Right atrium auricular region (tissue), 2 donors: ENCODE results near the gene DEFB123. TPM values are rescaled to one million over a fixed set of nuclear protein-coding genes. Genes with fewer than 3 reads are reported as not detected.
"Not testable (repeated sequence)": the region's sequence is repeated elsewhere in the genome, so short reads cannot be mapped to it uniquely, and the experiment has no call there.

Experiments
- DNase-seq: peaks from one replicate; pipeline ENCODE4 v3.0.0-alpha.2; 2019; ENCODE audit warnings: low spot score
- H3K27ac ChIP-seq, 2 donors: fragments of 200-600 bp; sonication (generic); 1 replicate in 1 of 2; 2 replicates in 1 of 2; pipeline ENCODE4 v1.5.1; 2016 to 2019
- H3K27me3 ChIP-seq, 2 donors: fragments of 200-600 bp; sonication (generic); one replicate each; pipeline versions ENCODE4 v1.5.1 to v1.6.0; 2017 to 2019
- H3K36me3 ChIP-seq: fragments of 200-600 bp; sonication (generic); one replicate; pipeline ENCODE4 v1.5.1; 2016
- H3K4me1 ChIP-seq, 2 donors: fragments of 200-600 bp; sonication (generic); one replicate each; pipeline versions ENCODE4 v1.5.1 to v1.6.0; 2017 to 2019
- H3K4me3 ChIP-seq, 2 donors: fragments of 200-600 bp; sonication (generic); 1 replicate in 1 of 2; 2 replicates in 1 of 2; pipeline ENCODE4 v1.5.1; 2017 to 2019; ENCODE audit warnings: mild to moderate bottlenecking in 1 of 2, moderate library complexity in 1 of 2
- H3K9me3 ChIP-seq, 2 donors: fragments of 200-600 bp; sonication (generic); one replicate each; pipeline ENCODE4 v1.5.1; 2019
- CTCF ChIP-seq, 2 donors: fragments of 200-600 bp; sonication (generic); IDR thresholded peaks; one replicate each; pipeline ENCODE4 v1.5.1; 2019; ENCODE audit warnings: antibody characterized with exemption in 2 of 2
- total RNA-seq, 2 donors: library from RNA; depleted of rRNA; stranded (reverse); fragments of >200 nt; gene quantifications; one replicate each; pipeline ENCODE4 v1.1.0, GENCODE V29; 2016

The DEFB123 gene
- total RNA-seq, 2 donors from 2014 or later: not detected

- H3K4me3 ChIP-seq: no peak overlapping the region
These were observed 5.8 kb downstream of the DEFB123 start for GRCh38 chr20:31446084-31446819.

GRCh38 chr20:31449511-31450414 is 9.3 kb downstream of the DEFB123 start:
- DNase-seq: no peak
- Histone ChIP-seq H3K27ac (no peak overlapping the region), H3K27me3 (no peaks in the 10 kb centered on the region), H3K9me3 (no peaks in the 10 kb centered on the region), H3K4me1 (no peaks in the 10 kb centered on the region), H3K36me3 (no peaks in the 10 kb centered on the region), H3K4me3 (no peak overlapping the region)
- TF ChIP-seq CTCF (IDR thresholded peaks at IDR 0.05): no peak

More at GRCh38 chr20:31446084-31446819, 5.8 kb downstream of the DEFB123 start:
- H3K27me3 ChIP-seq: no peaks in the 10 kb centered on the region
- H3K36me3 ChIP-seq: no peaks in the 10 kb centered on the region
- TF ChIP-seq CTCF (IDR thresholded peaks at IDR 0.05): no peak
- no peaks in the 10 kb centered on the region for H3K9me3 ChIP-seq
- H3K27ac ChIP-seq: no peak overlapping the region
- no peak for DNase-seq
- no peaks in the 10 kb centered on the region for H3K4me1 ChIP-seq

DNA sequence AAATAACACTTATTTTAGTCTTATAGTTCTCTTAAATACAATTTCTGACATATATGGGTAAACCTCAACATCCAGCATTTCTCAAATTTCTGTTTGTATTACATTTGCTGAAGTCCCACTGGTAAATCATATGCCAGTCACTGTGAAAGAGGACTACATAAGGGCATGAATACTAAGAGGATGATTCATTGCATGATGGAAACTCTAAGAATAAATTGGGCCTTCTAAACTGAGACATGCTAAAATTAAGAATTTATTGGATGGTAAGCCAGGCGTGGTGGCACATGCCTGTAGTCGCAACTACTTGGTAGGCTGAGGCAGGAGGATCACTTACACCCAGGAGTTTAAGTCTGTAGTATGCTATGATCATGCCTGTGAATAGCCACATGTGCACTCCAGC is 12.1 kb downstream of the DEFB123 start:
- Histone ChIP-seq H3K9me3 (no peaks in the 10 kb centered on the region), H3K4me3 (no peak overlapping the region), H3K27ac (no peak overlapping the region), H3K27me3 (no peaks in the 10 kb centered on the region), H3K36me3 (no peaks in the 10 kb centered on the region), H3K4me1 (no peaks in the 10 kb centered on the region)
- TF ChIP-seq CTCF (IDR thresholded peaks at IDR 0.05): no peak
- no peak for DNase-seq

DNA sequence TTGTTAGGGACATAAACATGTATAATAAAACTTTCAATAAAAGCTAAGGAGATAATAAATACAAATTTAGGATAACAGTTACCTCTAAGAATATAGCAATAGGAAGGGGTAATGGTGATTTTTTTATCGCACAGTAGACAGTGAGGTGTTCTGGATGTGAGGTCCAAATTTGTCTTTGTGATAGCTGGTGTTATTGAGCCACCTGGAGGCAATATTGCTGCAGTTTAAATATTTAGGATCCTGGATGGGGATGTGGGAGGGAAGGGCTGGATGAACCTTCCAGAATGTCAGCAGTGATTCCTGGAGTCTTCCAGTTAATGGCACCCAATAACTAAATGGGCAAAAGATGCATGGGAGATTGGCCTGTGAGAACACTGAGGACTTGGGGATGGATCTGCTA is 13.9 kb downstream of the DEFB123 start:
- H3K9me3 ChIP-seq: no peaks in the 10 kb centered on the region
- no peak for TF ChIP-seq CTCF (IDR thresholded peaks at IDR 0.05)
- DNase-seq: no peak
- no peaks in the 10 kb centered on the region for H3K36me3 ChIP-seq
- no peak overlapping the region for H3K4me3 ChIP-seq
- H3K4me1 ChIP-seq: no peaks in the 10 kb centered on the region
- no peak overlapping the region for H3K27ac ChIP-seq
- H3K27me3 ChIP-seq: peaks cover 0 to 3% of the 10 kb centered on the region in 2 donors

DNA sequence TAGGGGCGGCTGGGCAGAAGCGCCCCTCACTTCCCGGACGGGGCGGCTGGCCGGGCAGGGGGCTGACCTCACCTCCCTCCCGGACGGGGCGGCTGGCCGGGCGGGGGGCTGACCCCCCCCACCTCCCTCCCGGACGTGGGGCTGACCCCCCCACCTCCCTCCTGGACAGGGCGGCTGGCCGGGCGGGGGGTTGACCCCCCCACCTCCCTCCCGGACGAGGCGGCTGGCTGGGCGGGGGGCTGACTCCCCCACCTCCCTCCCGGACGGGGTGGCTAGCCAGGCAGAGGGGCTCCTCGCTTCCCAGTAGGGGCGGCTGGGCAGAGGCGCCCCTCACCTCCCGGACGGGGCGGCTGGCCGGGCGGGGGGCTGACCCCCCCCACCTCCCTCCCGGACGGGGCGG is 30.5 kb downstream of the DEFB123 start:
- H3K27me3 ChIP-seq, DNase-seq, H3K36me3 ChIP-seq, H3K4me3 ChIP-seq, H3K9me3 ChIP-seq, H3K27ac ChIP-seq: not testable (repeated sequence)
- H3K4me1 ChIP-seq: peaks cover 0 to 12% of the 10 kb centered on the region in 2 donors
